GM13977 (cell line): ENCODE measurements around the gene DYDC2.

Experiments used
- DNase-seq: peaks from one replicate; pipeline ENCODE4 v3.0.0; 2012; ENCODE audit warnings: low spot score
- CTCF ChIP-seq: IDR thresholded peaks from 2 replicates; pipeline ENCODE4 v1.5.1; 2012; ENCODE audit warnings: mild to moderate bottlenecking, control low read depth; ENCODE audit not compliant: insufficient read depth; ENCODE audit errors: extremely low read depth, missing control alignments
- in situ Hi-C: fragments of 300-500 bp; cut with MboI; formaldehyde crosslinking; loops from one replicate; pipeline ENCODE4 v1.12.0; 2022; ENCODE audit warnings: low sequenced_read_pairs, low pct_unique_long_range_greater_than_20kb, mixed read lengths, inconsistent platforms; ENCODE audit not compliant: unreplicated experiment

The DYDC2 gene

GRCh38 chr10:80320377-80320776 is 36.2 kb upstream of the DYDC2 start:
- DNase-seq: no peak
- in situ Hi-C loops: no loop called here
- no peak for TF ChIP-seq CTCF

GRCh38 chr10:80321183-80321582 is 35.4 kb upstream of the DYDC2 start:
- no peak for DNase-seq
- TF ChIP-seq CTCF: no peak
- in situ Hi-C loops: no loop called here

- no peak for TF ChIP-seq CTCF
- no peak for DNase-seq
- in situ Hi-C loops: no loop called here
These were observed 34.4 kb upstream of the DYDC2 start for GRCh38 chr10:80322158-80322557.

- no peak for DNase-seq
- in situ Hi-C loops: no loop called here
- no peak for TF ChIP-seq CTCF
These were observed 33.9 kb upstream of the DYDC2 start for GRCh38 chr10:80322711-80323110.

GRCh38 chr10:80323311-80323710 is 33.3 kb upstream of the DYDC2 start:
- no peak for DNase-seq
- in situ Hi-C loops: no loop called here
- no peak for TF ChIP-seq CTCF

GRCh38 chr10:80324086-80324485 is 32.5 kb upstream of the DYDC2 start:
- in situ Hi-C loops: no loop called here
- TF ChIP-seq CTCF: no peak
- no peak for DNase-seq

GRCh38 chr10:80324891-80325364 is 31.7 kb upstream of the DYDC2 start:
- DNase-seq: no peak
- in situ Hi-C loops: no loop called here
- no peak for TF ChIP-seq CTCF
